Activated CD8-positive, alpha-beta memory T cell treated with anti-CD3 and anti-CD28 coated beads, Interleukin-2, amount 50 U/mL, for 48 hours (primary cell): Measurements from ENCODE around the gene DOK6.

Experiments
- DNase-seq: peaks from one replicate; pipeline ENCODE4 v3.0.0-alpha.2; 2020

Gene DOK6

GRCh38 chr18:69557282-69557681, 156.6 kb downstream of the DOK6 start:
- no peak for DNase-seq

GRCh38 chr18:69558052-69558451, 157.4 kb downstream of the DOK6 start:
- DNase-seq, result no peak

GRCh38 chr18:69559604-69560003, 158.9 kb downstream of the DOK6 start:
- DNase-seq, result no peak

GRCh38 chr18:69564602-69565001, 163.9 kb downstream of the DOK6 start:
- DNase-seq, result no peak

GRCh38 chr18:69567813-69568488, 167.3 kb downstream of the DOK6 start:
- DNase-seq, result no peak

- DNase-seq, result no peak
Measured at GRCh38 chr18:69569133-69569532, 168.4 kb downstream of the DOK6 start.

GRCh38 chr18:69574401-69574800, 173.7 kb downstream of the DOK6 start:
- no peak for DNase-seq

- no peak for DNase-seq
Measured at GRCh38 chr18:69580107-69580506, 179.4 kb downstream of the DOK6 start.

- no peak for DNase-seq
Measured at GRCh38 chr18:69584429-69584828, 183.7 kb downstream of the DOK6 start.

- DNase-seq, result no peak
Measured at GRCh38 chr18:69585696-69586095, 185.0 kb downstream of the DOK6 start.

GRCh38 chr18:69586537-69586936, 185.8 kb downstream of the DOK6 start:
- no peak for DNase-seq

GRCh38 chr18:69588301-69588700, 187.6 kb downstream of the DOK6 start:
- no peak for DNase-seq

- no peak for DNase-seq
Measured at GRCh38 chr18:69590150-69590549, 189.5 kb downstream of the DOK6 start.

GRCh38 chr18:69596345-69596744, 195.7 kb downstream of the DOK6 start:
- DNase-seq, result no peak

GRCh38 chr18:69597561-69597960, 196.9 kb downstream of the DOK6 start:
- no peak for DNase-seq

GRCh38 chr18:69599377-69599776, 198.7 kb downstream of the DOK6 start:
- DNase-seq, result no peak

GRCh38 chr18:69612242-69612641, 211.6 kb downstream of the DOK6 start:
- no peak for DNase-seq

GRCh38 chr18:69616114-69616513, 215.4 kb downstream of the DOK6 start:
- DNase-seq, result no peak

GRCh38 chr18:69617408-69617807, 216.7 kb downstream of the DOK6 start:
- no peak for DNase-seq

GRCh38 chr18:69617888-69618287, 217.2 kb downstream of the DOK6 start:
- DNase-seq, result no peak

GRCh38 chr18:69622184-69622583, 221.5 kb downstream of the DOK6 start:
- DNase-seq, result no peak

- DNase-seq, result no peak
Measured at GRCh38 chr18:69622961-69623360, 222.3 kb downstream of the DOK6 start.

GRCh38 chr18:69626171-69626570, 225.5 kb downstream of the DOK6 start:
- DNase-seq, result no peak

- DNase-seq, result no peak
Measured at GRCh38 chr18:69626643-69627242, 226.1 kb downstream of the DOK6 start.

- no peak for DNase-seq
Measured at GRCh38 chr18:69628774-69629359, 228.2 kb downstream of the DOK6 start.
